IgD-negative memory B cell (primary cell): ENCODE results near the gene ENDOD1. TPM values are rescaled to one million over a fixed set of nuclear protein-coding genes. Genes with fewer than 3 reads are reported as not detected.
A peak's percentile ranks its signal among the peaks of the same experiment; 100 is the strongest.
"Not testable (repeated sequence)": the region's sequence is repeated elsewhere in the genome, so short reads cannot be mapped to it uniquely, and the experiment has no call there.

Experiments used
- H3K27ac Mint-ChIP-seq, 3 donors: one replicate each; pipeline ENCODE4 v1.8.0; 2020 to 2022; ENCODE audit warnings: mild to moderate bottlenecking in 3 of 3, mixed read lengths in 3 of 3, moderate library complexity in 1 of 3
- H3K27me3 Mint-ChIP-seq: one replicate; pipeline ENCODE4 v1.8.0; 2021; ENCODE audit warnings: mixed read lengths
- H3K36me3 Mint-ChIP-seq: one replicate; pipeline ENCODE4 v1.8.0; 2020; ENCODE audit warnings: mild to moderate bottlenecking, mixed read lengths
- H3K4me1 Mint-ChIP-seq, 3 donors: one replicate each; pipeline ENCODE4 v1.8.0; 2020 to 2022; ENCODE audit warnings: mixed read lengths in 3 of 3, mild to moderate bottlenecking in 1 of 3
- H3K4me3 Mint-ChIP-seq, 4 donors: one replicate each; pipeline ENCODE4 v1.8.0; 2020 to 2022; ENCODE audit warnings: mild to moderate bottlenecking in 4 of 4, mixed read lengths in 4 of 4, moderate library complexity in 3 of 4
- H3K9me3 Mint-ChIP-seq, 3 donors: one replicate each; pipeline ENCODE4 v1.8.0; 2020 to 2021; ENCODE audit warnings: mixed read lengths in 3 of 3, mild to moderate bottlenecking in 1 of 3
- polyA plus RNA-seq: library from polyadenylated mRNA; unstranded; fragments of 300-500 nt; fragmentation: Illumina TruSeq; gene quantifications from one replicate; pipeline ENCODE4 v1.2.3, GENCODE V29; 2021

The ENDOD1 gene
- polyA plus RNA-seq, 1 donor from 2014 or later, result 16.4 TPM

GRCh38 chr11:95135880-95136279, 46.2 kb downstream of the ENDOD1 start:
- Mint-ChIP-seq H3K27ac (no peak overlapping the region), H3K9me3 (no peaks in the 10 kb centered on the region), H3K4me3 (no peak overlapping the region), H3K4me1 (peaks cover 0 to 4% (median 2%) of the 10 kb centered on the region in 3 donors), H3K27me3 (no peaks in the 10 kb centered on the region), H3K36me3 (no peaks in the 10 kb centered on the region)

- H3K9me3 Mint-ChIP-seq, H3K4me3 Mint-ChIP-seq, H3K27ac Mint-ChIP-seq, H3K36me3 Mint-ChIP-seq, H3K4me1 Mint-ChIP-seq, H3K27me3 Mint-ChIP-seq: not testable (repeated sequence)
These were observed 47.1 kb downstream of the ENDOD1 start for GRCh38 chr11:95136747-95137146.

GRCh38 chr11:95137299-95137698, 47.7 kb downstream of the ENDOD1 start:
- no peaks in the 10 kb centered on the region for H3K9me3 Mint-ChIP-seq
- no peak overlapping the region for H3K4me3 Mint-ChIP-seq
- no peaks in the 10 kb centered on the region for H3K36me3 Mint-ChIP-seq
- H3K4me1 Mint-ChIP-seq, result peaks cover 0 to 4% (median 2%) of the 10 kb centered on the region in 3 donors
- no peaks in the 10 kb centered on the region for H3K27me3 Mint-ChIP-seq
- no peak overlapping the region for H3K27ac Mint-ChIP-seq

- Mint-ChIP-seq H3K27me3 (no peaks in the 10 kb centered on the region), H3K36me3 (no peaks in the 10 kb centered on the region), H3K4me3 (no peak overlapping the region), H3K4me1 (peaks cover 0 to 4% (median 2%) of the 10 kb centered on the region in 3 donors), H3K27ac (no peak overlapping the region), H3K9me3 (no peaks in the 10 kb centered on the region)
These were observed 48.8 kb downstream of the ENDOD1 start for GRCh38 chr11:95138448-95138847.

- peaks cover 2% of the 10 kb centered on the region for H3K27me3 Mint-ChIP-seq
- H3K9me3 Mint-ChIP-seq, result no peaks in the 10 kb centered on the region
- no peak overlapping the region for H3K4me3 Mint-ChIP-seq
These were observed 50.9 kb downstream of the ENDOD1 start for GRCh38 chr11:95140397-95141033.

GRCh38 chr11:95142431-95142830, 52.8 kb downstream of the ENDOD1 start:
- H3K27me3 Mint-ChIP-seq, result peaks cover 4% of the 10 kb centered on the region

More at GRCh38 chr11:95140397-95141033, 50.9 kb downstream of the ENDOD1 start:
- Mint-ChIP-seq H3K36me3 (peaks cover 1% of the 10 kb centered on the region), H3K4me1 (peaks cover 2 to 4% (median 3%) of the 10 kb centered on the region in 3 donors), H3K27ac (no peak overlapping the region)

GRCh38 chr11:95143106-95143681, 53.5 kb downstream of the ENDOD1 start:
- Mint-ChIP-seq H3K27ac (no peak overlapping the region), H3K27me3 (peaks cover 4% of the 10 kb centered on the region), H3K9me3 (no peaks in the 10 kb centered on the region)

More at GRCh38 chr11:95142431-95142830, 52.8 kb downstream of the ENDOD1 start:
- H3K4me1 Mint-ChIP-seq, result peaks cover 2 to 4% (median 3%) of the 10 kb centered on the region in 3 donors
- H3K36me3 Mint-ChIP-seq, result peaks cover 1% of the 10 kb centered on the region
- H3K4me3 Mint-ChIP-seq, result no peak overlapping the region
- no peaks in the 10 kb centered on the region for H3K9me3 Mint-ChIP-seq
- no peak overlapping the region for H3K27ac Mint-ChIP-seq

GRCh38 chr11:95144313-95145235, 54.9 kb downstream of the ENDOD1 start:
- H3K9me3 Mint-ChIP-seq, result no peaks in the 10 kb centered on the region
- peaks cover 1% of the 10 kb centered on the region for H3K36me3 Mint-ChIP-seq
- H3K27me3 Mint-ChIP-seq, result peaks cover 4% of the 10 kb centered on the region
- no peak overlapping the region for H3K27ac Mint-ChIP-seq
- H3K4me1 Mint-ChIP-seq, result peaks cover 0 to 3% (median 0%) of the 10 kb centered on the region in 3 donors
- no peak overlapping the region for H3K4me3 Mint-ChIP-seq

More at GRCh38 chr11:95143106-95143681, 53.5 kb downstream of the ENDOD1 start:
- peaks cover 1% of the 10 kb centered on the region for H3K36me3 Mint-ChIP-seq
- no peak overlapping the region for H3K4me3 Mint-ChIP-seq
- H3K4me1 Mint-ChIP-seq, result peaks cover 1 to 3% (median 3%) of the 10 kb centered on the region in 3 donors

- Mint-ChIP-seq H3K4me1 (peaks cover 0 to 4% (median 2%) of the 10 kb centered on the region in 3 donors), H3K4me3 (no peak overlapping the region), H3K27me3 (peaks cover 4% of the 10 kb centered on the region), H3K36me3 (peaks cover 1% of the 10 kb centered on the region), H3K9me3 (no peaks in the 10 kb centered on the region), H3K27ac (no peak overlapping the region)
These were observed 55.9 kb downstream of the ENDOD1 start for GRCh38 chr11:95145430-95146060.

GRCh38 chr11:95147364-95147905, 57.8 kb downstream of the ENDOD1 start:
- H3K9me3 Mint-ChIP-seq, result no peaks in the 10 kb centered on the region
- H3K27me3 Mint-ChIP-seq, result peaks cover 4% of the 10 kb centered on the region
- peak overlapping the region in 1 of 4 donors; percentile 62 for H3K4me3 Mint-ChIP-seq
- peaks cover 10% of the 10 kb centered on the region in 3 donors for H3K4me1 Mint-ChIP-seq
- no peak overlapping the region for H3K27ac Mint-ChIP-seq
- H3K36me3 Mint-ChIP-seq, result peaks cover 1% of the 10 kb centered on the region

GRCh38 chr11:95148406-95148805, 58.8 kb downstream of the ENDOD1 start:
- H3K27me3 Mint-ChIP-seq, result peaks cover 4% of the 10 kb centered on the region
- no peak overlapping the region for H3K27ac Mint-ChIP-seq
- peaks cover 1% of the 10 kb centered on the region for H3K36me3 Mint-ChIP-seq
- H3K4me3 Mint-ChIP-seq, result peak overlapping the region in 1 of 4 donors; percentile 62
- no peaks in the 10 kb centered on the region for H3K9me3 Mint-ChIP-seq
- H3K4me1 Mint-ChIP-seq, result peaks cover 19% of the 10 kb centered on the region in 3 donors

- peaks cover 21 to 25% (median 25%) of the 10 kb centered on the region in 3 donors for H3K4me1 Mint-ChIP-seq
- peak overlapping the region in 3 of 4 donors; percentile 15 to 83 (median 26) for H3K4me3 Mint-ChIP-seq
- H3K27me3 Mint-ChIP-seq, result peaks cover 6% of the 10 kb centered on the region
- H3K9me3 Mint-ChIP-seq, result no peaks in the 10 kb centered on the region
- H3K36me3 Mint-ChIP-seq, result peaks cover 1% of the 10 kb centered on the region
- peak overlapping the region in 1 of 3 donors; percentile 96 for H3K27ac Mint-ChIP-seq
These were observed 59.3 kb downstream of the ENDOD1 start for GRCh38 chr11:95148938-95149337.

- H3K4me3 Mint-ChIP-seq, result peak overlapping the region; percentile 83 to 95 (median 90)
- H3K4me1 Mint-ChIP-seq, result peaks cover 27 to 31% (median 28%) of the 10 kb centered on the region in 3 donors
- no peaks in the 10 kb centered on the region for H3K36me3 Mint-ChIP-seq
- peak overlapping the region in 2 of 3 donors; percentile 85 to 96 for H3K27ac Mint-ChIP-seq
- peaks cover 4% of the 10 kb centered on the region for H3K27me3 Mint-ChIP-seq
- no peaks in the 10 kb centered on the region for H3K9me3 Mint-ChIP-seq
These were observed 60.2 kb downstream of the ENDOD1 start for GRCh38 chr11:95149651-95150364.
